Motor neuron (in vitro differentiated cells): Measurements from ENCODE around the gene VGLL2. TPM values are rescaled to one million over a fixed set of nuclear protein-coding genes. Genes with fewer than 3 reads are reported as not detected.

Source experiments
- ATAC-seq, 8 experiments: fragments of 200-7000 bp; cut with Tn5 transposase; replicated peaks in 6 of 8; 2 replicates each; pipeline ENCODE4 v1.8.0; 2021; ENCODE audit warnings: mild to moderate bottlenecking in 8 of 8, moderate library complexity in 8 of 8
- H3K27ac ChIP-seq, 2 donors: fragments of 250-450 bp; sonication (Bioruptor Pico); 2 replicates each; pipeline ENCODE4 v1.9.0; 2021; ENCODE audit warnings: antibody characterized with exemption in 2 of 2, mild to moderate bottlenecking in 2 of 2, moderate library complexity in 1 of 2
- H3K4me1 ChIP-seq, 2 donors: fragments of 250-450 bp; sonication (Bioruptor Pico); replicated peaks in 1 of 2; 2 replicates each; pipeline ENCODE4 v1.6.1; 2021; ENCODE audit warnings: antibody characterized with exemption in 2 of 2, mild to moderate bottlenecking in 2 of 2, moderate library complexity in 1 of 2
- H3K4me3 ChIP-seq, 5 donors: fragments of 250-450 bp; sonication (Bioruptor Pico); 2 replicates each; pipeline ENCODE4 v1.9.0; 2021; ENCODE audit warnings: antibody characterized with exemption in 5 of 5, mild to moderate bottlenecking in 5 of 5, moderate library complexity in 4 of 5
- WGBS, 10 experiments: fragments of 450-650 bp; shearing (Covaris generic); methylation state at CpG; one replicate each; pipeline ENCODE4 v1.0.0; 2022; 5-methylcytosine and 5-hydroxymethylcytosine counted together
- in situ Hi-C, 9 experiments: fragments of 400-800 bp; cut with MboI; loops; one replicate each; pipeline ENCODE4 v1.15.0; 2021; ENCODE audit warnings: low sequenced_read_pairs in 9 of 9, low pct_unique_long_range_greater_than_20kb in 2 of 9; ENCODE audit not compliant: unreplicated experiment in 9 of 9
- total RNA-seq, 8 experiments: library from RNA; unstranded; fragments of 300-600 nt; gene quantifications; 2 replicates each; pipeline versions ENCODE4 v1.2.3 to v1.2.4, GENCODE V29; 2022

The VGLL2 gene
- total RNA-seq, 8 experiments from 2014 or later: 0.14 to 0.47 (median 0.31) TPM; not detected in 5

DNA sequence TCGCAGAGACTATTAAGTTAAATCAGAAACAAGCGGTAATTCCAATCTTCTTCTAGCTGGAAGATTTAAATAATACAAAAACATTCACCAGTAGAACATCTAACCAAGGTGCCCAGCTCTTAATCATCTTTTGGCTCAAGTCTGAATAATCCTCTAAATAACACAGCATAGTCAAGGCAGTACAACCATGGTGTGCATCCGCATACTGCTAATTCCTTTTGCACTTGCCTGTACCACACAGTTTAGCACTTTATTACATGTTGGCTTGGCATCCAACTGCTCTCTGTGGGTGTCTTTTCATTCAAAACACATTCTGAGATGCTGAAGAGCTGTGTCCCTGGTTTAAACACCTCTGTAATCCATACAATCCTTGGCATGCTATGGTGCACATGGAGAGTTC lies 42.3 kb downstream of the VGLL2 start:
- 38 to 100% (median 75%) methylated on average over 1 to 3 of the region's 3 CpGs; no CpG with 5 or more reads in 2 of the 10 experiments for WGBS, 10 experiments
- in situ Hi-C loops: no loop called here
- ATAC-seq: no peak
- no peak overlapping the region for H3K27ac ChIP-seq
- no peak overlapping the region for H3K4me3 ChIP-seq
- no peaks in the 10 kb centered on the region for H3K4me1 ChIP-seq

DNA sequence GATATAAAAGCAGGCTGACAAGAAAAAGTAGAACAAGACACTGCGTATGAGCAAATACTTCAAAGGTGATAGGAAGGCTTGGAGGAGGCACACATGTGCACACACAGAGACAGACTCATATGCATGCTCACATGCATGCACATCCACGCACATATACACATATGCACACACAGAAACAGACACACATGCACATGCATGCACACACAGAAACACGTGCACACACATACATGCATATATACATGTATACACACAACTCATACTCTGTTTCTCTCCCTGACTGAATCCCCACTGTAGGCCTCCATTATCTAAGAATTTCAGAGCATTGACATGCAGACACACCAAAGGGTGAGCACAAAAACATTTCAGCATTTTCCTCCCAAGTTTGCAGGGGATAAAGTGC lies 43.7 kb downstream of the VGLL2 start:
- in situ Hi-C loops: no loop called here
- Histone ChIP-seq H3K4me3 (no peak overlapping the region), H3K27ac (no peak overlapping the region), H3K4me1 (no peaks in the 10 kb centered on the region)
- WGBS, 10 experiments: 14 to 100% (median 57%) methylated on average over 1 to 3 of the region's 3 CpGs; no CpG with 5 or more reads in 3 of the 10 experiments
- ATAC-seq: no peak

DNA sequence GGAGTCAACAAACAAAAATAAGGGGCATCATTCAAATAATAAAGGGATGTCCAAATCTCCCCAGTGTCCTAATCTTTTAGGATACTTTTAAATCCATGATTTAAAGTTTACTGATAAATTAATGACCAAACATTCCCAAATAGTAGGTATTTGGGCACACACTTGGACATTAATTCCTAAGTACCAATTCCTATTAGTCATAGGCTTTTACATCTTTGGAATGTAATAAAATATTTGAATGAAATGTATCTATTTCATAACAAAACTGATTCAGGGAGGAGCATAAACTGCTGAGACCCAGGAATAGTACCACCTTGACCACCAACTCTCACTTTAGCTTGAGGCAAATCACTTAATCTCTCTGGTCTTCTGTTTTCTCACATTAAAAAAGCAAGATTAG lies 44.3 kb downstream of the VGLL2 start:
- Histone ChIP-seq H3K4me1 (no peaks in the 10 kb centered on the region), H3K4me3 (no peak overlapping the region), H3K27ac (no peak overlapping the region)
- in situ Hi-C loops: no loop called here
- ATAC-seq: no peak

DNA sequence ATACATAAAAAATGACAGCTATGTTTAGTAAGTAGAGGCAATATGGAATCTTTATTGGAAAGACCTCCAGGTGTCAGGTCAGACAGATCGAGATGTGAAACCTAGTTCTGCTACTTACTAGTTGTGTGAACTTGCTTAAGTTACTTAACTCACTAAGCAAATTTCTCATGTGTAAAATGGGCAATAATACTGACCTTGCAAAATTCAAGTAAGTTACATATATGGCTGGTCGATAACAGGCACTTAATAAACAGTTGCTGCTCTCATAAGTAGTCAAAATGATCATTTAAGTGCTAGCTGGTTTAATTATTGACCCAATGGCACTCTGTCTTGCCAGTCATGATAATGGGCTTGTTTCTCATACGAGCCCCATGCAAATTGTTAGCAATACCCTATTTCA lies 46.0 kb downstream of the VGLL2 start:
- no peak for ATAC-seq
- in situ Hi-C loops: no loop called here
- H3K27ac ChIP-seq: no peak overlapping the region
- 0 to 100% (median 84%) methylated on average over 1 to 3 of the region's 3 CpGs for WGBS, 10 experiments
- no peaks in the 10 kb centered on the region for H3K4me1 ChIP-seq
- no peak overlapping the region for H3K4me3 ChIP-seq

DNA sequence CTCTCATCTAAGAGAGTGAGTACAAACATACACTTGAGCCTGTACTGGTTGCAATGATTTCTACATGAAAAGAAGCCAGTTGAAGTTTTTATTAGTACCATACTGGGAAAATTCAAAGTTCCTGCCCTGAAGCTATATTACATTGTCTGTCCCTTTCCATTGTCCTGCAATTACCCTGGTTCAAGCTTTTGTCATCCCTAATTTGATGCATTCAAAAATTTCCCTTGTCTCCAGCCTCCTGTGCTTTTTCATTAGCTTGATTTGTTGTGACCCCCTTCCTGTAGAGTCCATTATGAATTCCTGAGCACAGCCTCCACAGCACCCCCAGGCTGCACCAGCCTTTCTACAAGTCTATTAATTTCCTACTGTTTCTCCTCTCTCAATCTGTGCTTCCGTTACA lies 46.4 kb downstream of the VGLL2 start:
- in situ Hi-C loops: no loop called here
- WGBS, 10 experiments: 56 to 100% (median 83%) methylated on average over 1 of the region's 1 CpG; no CpG with 5 or more reads in 2 of the 10 experiments

DNA sequence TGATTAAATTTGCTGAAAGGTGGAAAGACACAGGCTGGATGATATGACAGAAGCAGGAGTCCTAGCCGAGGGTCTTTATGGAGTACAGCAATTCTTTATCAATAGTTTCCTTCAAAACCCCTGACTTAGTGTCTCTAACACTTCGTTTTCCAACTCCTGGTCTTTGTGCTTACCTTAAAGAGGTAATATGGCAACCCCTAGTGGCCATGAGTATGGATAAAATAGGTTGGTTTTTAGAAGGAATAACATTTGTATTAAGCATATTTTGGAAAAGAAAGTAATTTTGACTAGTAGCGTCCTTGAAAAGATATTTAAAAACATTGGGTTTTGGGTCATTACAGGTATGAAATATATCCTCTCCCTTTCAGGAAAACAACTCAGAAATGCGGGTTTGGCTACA lies 51.9 kb downstream of the VGLL2 start:
- no peak for ATAC-seq
- H3K4me3 ChIP-seq: no peak overlapping the region
- H3K4me1 ChIP-seq: peaks cover 0 to under 1% of the 10 kb centered on the region in 2 donors
- no peak overlapping the region for H3K27ac ChIP-seq
- in situ Hi-C loops: no loop called here
- WGBS, 10 experiments: 0 to 95% (median 62%) methylated on average over 2 to 3 of the region's 4 CpGs; no CpG with 5 or more reads in 4 of the 10 experiments

More for the DNA sequence above, 46.4 kb downstream of the VGLL2 start:
- no peak overlapping the region for H3K4me3 ChIP-seq
- ATAC-seq: no peak
- H3K4me1 ChIP-seq: no peaks in the 10 kb centered on the region
- H3K27ac ChIP-seq: no peak overlapping the region

Other genes starting within 250 kb of the VGLL2 start
- under 1 TPM in 3 of 8 experiments, not detected in 5; under 0.01 to 0.10 (median 0.09) TPM for gene ROS1, start 160.4 kb downstream of the VGLL2 start, total RNA-seq
- 10 to 100 TPM in 2 of 8 experiments, 1 to 10 TPM in 6; 1.4 to 12.8 (median 7.5) TPM for gene DCBLD1, start 217.1 kb downstream of the VGLL2 start, total RNA-seq